Measurements from ENCODE around the gene PAPSS1.

DNA sequence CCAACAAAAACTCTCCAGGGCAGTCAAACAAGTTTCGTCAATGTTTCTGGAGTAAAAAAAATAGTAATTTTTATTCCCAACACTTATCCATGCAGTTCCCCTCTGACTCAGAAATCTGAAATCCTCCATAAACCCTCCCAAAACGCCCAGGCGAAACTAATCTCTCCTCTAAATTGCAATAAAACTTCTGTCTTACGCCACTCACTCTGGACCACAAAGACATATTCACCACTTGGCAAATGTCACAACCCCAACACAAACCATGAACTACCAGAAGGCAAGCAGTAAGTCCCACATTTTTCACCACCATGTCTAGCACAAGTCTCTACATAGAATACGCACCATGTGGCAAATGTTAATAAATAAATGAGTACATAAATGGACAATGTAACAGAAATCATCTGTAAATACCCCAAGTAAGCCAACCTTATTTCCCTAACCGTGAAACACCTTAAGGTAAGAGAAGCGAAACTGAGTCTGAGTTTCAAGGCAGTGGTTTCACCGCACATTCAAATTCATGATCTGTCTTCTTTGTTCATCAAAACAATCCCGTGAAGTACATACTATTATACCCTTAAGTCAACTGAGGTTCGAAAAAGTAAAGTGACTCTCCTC, 1.6 kb downstream of the PAPSS1 start:
- TF ChIP-seq YY1 (IDR thresholded peaks at IDR 0.05; ENCODE audit: low read depth, low read length) (no peak), CEBPB (IDR thresholded peaks at IDR 0.05; ENCODE audit: low read depth, low read length) (no peak), GTF2F1 (IDR thresholded peaks at IDR 0.05; ENCODE audit: borderline replicate concordance, low read depth, low read length) (no peak), EZH2 (IDR thresholded peaks at IDR 0.05; ENCODE audit: low read depth, low read length, severe bottlenecking) (no peak), TAF1 (IDR thresholded peaks at IDR 0.05; ENCODE audit: low read depth, low read length) (no peak), POLR2AphosphoS5 (IDR thresholded peaks at IDR 0.05; ENCODE audit: low read depth, low read length) (no peak)
- TF ChIP-seq, protein P1, sequence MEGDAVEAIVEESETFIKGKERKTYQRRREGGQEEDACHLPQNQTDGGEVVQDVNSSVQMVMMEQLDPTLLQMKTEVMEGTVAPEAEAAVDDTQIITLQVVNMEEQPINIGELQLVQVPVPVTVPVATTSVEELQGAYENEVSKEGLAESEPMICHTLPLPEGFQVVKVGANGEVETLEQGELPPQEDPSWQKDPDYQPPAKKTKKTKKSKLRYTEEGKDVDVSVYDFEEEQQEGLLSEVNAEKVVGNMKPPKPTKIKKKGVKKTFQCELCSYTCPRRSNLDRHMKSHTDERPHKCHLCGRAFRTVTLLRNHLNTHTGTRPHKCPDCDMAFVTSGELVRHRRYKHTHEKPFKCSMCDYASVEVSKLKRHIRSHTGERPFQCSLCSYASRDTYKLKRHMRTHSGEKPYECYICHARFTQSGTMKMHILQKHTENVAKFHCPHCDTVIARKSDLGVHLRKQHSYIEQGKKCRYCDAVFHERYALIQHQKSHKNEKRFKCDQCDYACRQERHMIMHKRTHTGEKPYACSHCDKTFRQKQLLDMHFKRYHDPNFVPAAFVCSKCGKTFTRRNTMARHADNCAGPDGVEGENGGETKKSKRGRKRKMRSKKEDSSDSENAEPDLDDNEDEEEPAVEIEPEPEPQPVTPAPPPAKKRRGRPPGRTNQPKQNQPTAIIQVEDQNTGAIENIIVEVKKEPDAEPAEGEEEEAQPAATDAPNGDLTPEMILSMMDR (IDR thresholded peaks at IDR 0.05; ENCODE audit: control extremely low read depth in 1 of 3, insufficient read depth in 1 of 3, low read depth in 1 of 3, low read length in 3 of 3), result no peak

All from H1 (cell line).